ENCODE measurements around the gene POLR2I. TPM values are rescaled to one million over a fixed set of nuclear protein-coding genes. Genes with fewer than 3 reads are reported as not detected.

Gene POLR2I
- total RNA-seq, 2 donors from 2014 or later, result 102 to 132 TPM

- no peak overlapping the region for H3K4me3 Mint-ChIP-seq
- H3K9ac ChIP-seq (ENCODE audit: extremely low read depth, low read length, poor library complexity, severe bottlenecking), result no peak overlapping the region
- H3K27me3 Mint-ChIP-seq (ENCODE audit: insufficient read depth), result no peaks in the 10 kb centered on the region
- DNase-seq, result no peak
- H3K36me3 Mint-ChIP-seq (ENCODE audit: low read depth), result peaks cover 69% of the 10 kb centered on the region
- H3K4me3 ChIP-seq (ENCODE audit: low read length), result no peak overlapping the region
- no peaks in the 10 kb centered on the region for H3K9me3 Mint-ChIP-seq
- H3K27me3 ChIP-seq (ENCODE audit: control insufficient read depth, insufficient read depth, low read length, poor library complexity, severe bottlenecking), result no peaks in the 10 kb centered on the region
- TF ChIP-seq, protein P1, sequence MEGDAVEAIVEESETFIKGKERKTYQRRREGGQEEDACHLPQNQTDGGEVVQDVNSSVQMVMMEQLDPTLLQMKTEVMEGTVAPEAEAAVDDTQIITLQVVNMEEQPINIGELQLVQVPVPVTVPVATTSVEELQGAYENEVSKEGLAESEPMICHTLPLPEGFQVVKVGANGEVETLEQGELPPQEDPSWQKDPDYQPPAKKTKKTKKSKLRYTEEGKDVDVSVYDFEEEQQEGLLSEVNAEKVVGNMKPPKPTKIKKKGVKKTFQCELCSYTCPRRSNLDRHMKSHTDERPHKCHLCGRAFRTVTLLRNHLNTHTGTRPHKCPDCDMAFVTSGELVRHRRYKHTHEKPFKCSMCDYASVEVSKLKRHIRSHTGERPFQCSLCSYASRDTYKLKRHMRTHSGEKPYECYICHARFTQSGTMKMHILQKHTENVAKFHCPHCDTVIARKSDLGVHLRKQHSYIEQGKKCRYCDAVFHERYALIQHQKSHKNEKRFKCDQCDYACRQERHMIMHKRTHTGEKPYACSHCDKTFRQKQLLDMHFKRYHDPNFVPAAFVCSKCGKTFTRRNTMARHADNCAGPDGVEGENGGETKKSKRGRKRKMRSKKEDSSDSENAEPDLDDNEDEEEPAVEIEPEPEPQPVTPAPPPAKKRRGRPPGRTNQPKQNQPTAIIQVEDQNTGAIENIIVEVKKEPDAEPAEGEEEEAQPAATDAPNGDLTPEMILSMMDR (conservative IDR thresholded peaks at IDR 0.05), result no peak
- H3K27ac Mint-ChIP-seq, result no peak overlapping the region
- no peaks in the 10 kb centered on the region for H3K9me3 ChIP-seq (ENCODE audit: control insufficient read depth, low read length)
- peaks cover 26% of the 10 kb centered on the region for H3K4me1 Mint-ChIP-seq
- 94 to 96% methylated on average over 11 to 16 of the region's 16 CpGs for WGBS, 2 experiments (ENCODE audit: insufficient coverage in 1 of 2, insufficient read length in 1 of 2)
- no peaks in the 10 kb centered on the region for H3K4me1 ChIP-seq (ENCODE audit: control insufficient read depth, insufficient read depth, low read length)
- no peak overlapping the region for H3K27ac ChIP-seq (ENCODE audit: low read depth, low read length)
- peaks cover 62% of the 10 kb centered on the region for H3K36me3 ChIP-seq (ENCODE audit: control insufficient read depth, insufficient read depth, low read length)
Measured at GRCh38 chr19:36152019-36152351, 37.3 kb upstream of the POLR2I start.

GRCh38 chr19:36151144-36152018 is 36.7 kb upstream of the POLR2I start:
- DNase-seq, result peak; percentile 71
- H3K9me3 ChIP-seq (ENCODE audit: control insufficient read depth, low read length), result no peaks in the 10 kb centered on the region
- no peak overlapping the region for H3K27ac ChIP-seq (ENCODE audit: low read depth, low read length)
- H3K9me3 Mint-ChIP-seq, result no peaks in the 10 kb centered on the region
- H3K27ac Mint-ChIP-seq, result peak overlapping the region; percentile 86
- H3K9ac ChIP-seq (ENCODE audit: extremely low read depth, low read length, poor library complexity, severe bottlenecking), result no peak overlapping the region
- peaks cover 20% of the 10 kb centered on the region for H3K4me1 Mint-ChIP-seq
- no peak overlapping the region for H3K4me3 ChIP-seq (ENCODE audit: low read length)
- TF ChIP-seq, protein P1 (conservative IDR thresholded peaks at IDR 0.05), result no peak
- H3K27me3 ChIP-seq (ENCODE audit: control insufficient read depth, insufficient read depth, low read length, poor library complexity, severe bottlenecking), result no peaks in the 10 kb centered on the region
- no peaks in the 10 kb centered on the region for H3K4me1 ChIP-seq (ENCODE audit: control insufficient read depth, insufficient read depth, low read length)
- H3K27me3 Mint-ChIP-seq (ENCODE audit: insufficient read depth), result no peaks in the 10 kb centered on the region
- peaks cover 68% of the 10 kb centered on the region for H3K36me3 ChIP-seq (ENCODE audit: control insufficient read depth, insufficient read depth, low read length)
- H3K36me3 Mint-ChIP-seq (ENCODE audit: low read depth), result peaks cover 70% of the 10 kb centered on the region
- 94 to 100% methylated on average over 2 to 44 of the region's 47 CpGs for WGBS, 2 experiments (ENCODE audit: insufficient coverage in 1 of 2, insufficient read length in 1 of 2)
- no peak overlapping the region for H3K4me3 Mint-ChIP-seq

- Mint-ChIP-seq H3K27ac (peak overlapping the region; percentile 86), H3K4me1 (peaks cover 12% of the 10 kb centered on the region), H3K4me3 (no peak overlapping the region), H3K9me3 (no peaks in the 10 kb centered on the region), H3K36me3 (ENCODE audit: low read depth) (peaks cover 70% of the 10 kb centered on the region), H3K27me3 (ENCODE audit: insufficient read depth) (no peaks in the 10 kb centered on the region)
- H3K27me3 ChIP-seq (ENCODE audit: control insufficient read depth, insufficient read depth, low read length, poor library complexity, severe bottlenecking), result no peaks in the 10 kb centered on the region
- no peak overlapping the region for H3K4me3 ChIP-seq (ENCODE audit: low read length)
- TF ChIP-seq, protein P1 (conservative IDR thresholded peaks at IDR 0.05), result no peak
- no peaks in the 10 kb centered on the region for H3K9me3 ChIP-seq (ENCODE audit: control insufficient read depth, low read length)
- H3K4me1 ChIP-seq (ENCODE audit: control insufficient read depth, insufficient read depth, low read length), result no peaks in the 10 kb centered on the region
- no peak overlapping the region for H3K27ac ChIP-seq (ENCODE audit: low read depth, low read length)
- no peak for DNase-seq
- no peak overlapping the region for H3K9ac ChIP-seq (ENCODE audit: extremely low read depth, low read length, poor library complexity, severe bottlenecking)
- WGBS, 2 experiments (ENCODE audit: insufficient coverage in 1 of 2, insufficient read length in 1 of 2), result 96 to 100% methylated on average over 2 to 5 of the region's 5 CpGs
- H3K36me3 ChIP-seq (ENCODE audit: control insufficient read depth, insufficient read depth, low read length), result peaks cover 75% of the 10 kb centered on the region
Measured at GRCh38 chr19:36150586-36150985, 35.9 kb upstream of the POLR2I start.

All from endodermal cell (in vitro differentiated cells).